Breast epithelium (tissue), 3 donors: ENCODE measurements around the gene LZTFL1.
"Not testable (repeated sequence)": the region's sequence is repeated elsewhere in the genome, so short reads cannot be mapped to it uniquely, and the experiment has no call there.

Experiments
- POLR2A ChIP-seq: fragments of 450-650 bp; IDR thresholded peaks from one replicate; pipeline ENCODE4 v1.6.1; 2016; ENCODE audit warnings: antibody characterized with exemption, mild to moderate bottlenecking, moderate library complexity
- POLR2AphosphoS5 ChIP-seq, 3 donors: sonication (generic); formaldehyde crosslinking; IDR thresholded peaks; one replicate each; pipeline ENCODE4 v1.6.1; 2017; ENCODE audit warnings: antibody characterized with exemption in 3 of 3
- TF ChIP-seq, protein P1 (sequence below), 3 donors: fragments of 450-650 bp; IDR thresholded peaks; one replicate each; pipeline ENCODE4 v1.5.1; 2016 to 2017; ENCODE audit warnings: antibody characterized with exemption in 3 of 3, mild to moderate bottlenecking in 3 of 3, moderate library complexity in 3 of 3

DNA sequence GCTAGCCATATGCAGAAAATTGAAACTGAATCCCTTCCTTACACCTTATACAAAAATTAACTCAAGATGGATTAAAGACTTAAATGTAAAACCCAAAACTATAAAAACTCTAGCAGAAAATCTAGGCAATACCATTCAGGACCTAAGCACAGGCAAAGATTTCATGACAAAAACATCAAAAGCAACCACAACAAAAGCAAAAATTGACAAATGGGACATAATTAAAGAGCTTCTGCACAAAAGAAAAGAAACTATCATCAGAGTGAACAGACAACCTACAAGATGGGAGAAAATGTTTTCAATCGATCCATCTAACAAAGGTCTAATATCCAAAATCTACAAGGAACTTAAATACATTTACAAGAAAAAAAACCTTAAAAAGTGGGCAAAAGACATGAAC is 14.4 kb upstream of the LZTFL1 start:
- TF ChIP-seq, protein P1, sequence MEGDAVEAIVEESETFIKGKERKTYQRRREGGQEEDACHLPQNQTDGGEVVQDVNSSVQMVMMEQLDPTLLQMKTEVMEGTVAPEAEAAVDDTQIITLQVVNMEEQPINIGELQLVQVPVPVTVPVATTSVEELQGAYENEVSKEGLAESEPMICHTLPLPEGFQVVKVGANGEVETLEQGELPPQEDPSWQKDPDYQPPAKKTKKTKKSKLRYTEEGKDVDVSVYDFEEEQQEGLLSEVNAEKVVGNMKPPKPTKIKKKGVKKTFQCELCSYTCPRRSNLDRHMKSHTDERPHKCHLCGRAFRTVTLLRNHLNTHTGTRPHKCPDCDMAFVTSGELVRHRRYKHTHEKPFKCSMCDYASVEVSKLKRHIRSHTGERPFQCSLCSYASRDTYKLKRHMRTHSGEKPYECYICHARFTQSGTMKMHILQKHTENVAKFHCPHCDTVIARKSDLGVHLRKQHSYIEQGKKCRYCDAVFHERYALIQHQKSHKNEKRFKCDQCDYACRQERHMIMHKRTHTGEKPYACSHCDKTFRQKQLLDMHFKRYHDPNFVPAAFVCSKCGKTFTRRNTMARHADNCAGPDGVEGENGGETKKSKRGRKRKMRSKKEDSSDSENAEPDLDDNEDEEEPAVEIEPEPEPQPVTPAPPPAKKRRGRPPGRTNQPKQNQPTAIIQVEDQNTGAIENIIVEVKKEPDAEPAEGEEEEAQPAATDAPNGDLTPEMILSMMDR (IDR thresholded peaks at IDR 0.05) = not testable (repeated sequence)
- TF ChIP-seq POLR2A; POLR2AphosphoS5 (IDR thresholded peaks at IDR 0.05): not testable (repeated sequence)
